GM12874 (cell line): ENCODE measurements around the gene EDA.

Experiments used
- CTCF ChIP-seq: IDR thresholded peaks from 2 replicates; pipeline ENCODE4 v1.5.1; 2011; ENCODE audit warnings: low read depth, mild to moderate bottlenecking, control low read depth, low read length, moderate library complexity; ENCODE audit not compliant: insufficient read depth

Gene EDA

DNA sequence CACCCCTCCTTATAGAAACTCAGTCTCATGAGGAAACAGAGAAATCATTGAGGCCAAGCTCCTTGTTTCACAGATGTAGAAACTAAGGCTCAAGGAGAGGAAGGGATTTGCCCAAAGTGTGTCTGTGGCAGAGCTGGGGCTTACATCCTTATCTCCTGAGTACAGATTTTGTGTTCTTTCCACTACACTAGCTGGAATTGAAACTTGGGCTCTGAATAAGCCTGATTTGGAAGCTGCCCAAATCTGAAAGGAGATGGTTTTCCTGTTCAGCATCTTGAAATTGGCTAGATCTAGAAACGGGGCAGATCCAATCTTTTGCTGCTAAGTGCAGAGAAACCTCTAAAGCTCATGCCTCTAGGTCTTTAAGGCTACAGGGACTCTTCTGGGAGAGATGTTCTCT, 409.6 kb downstream of the EDA start:
- no peak for TF ChIP-seq CTCF

DNA sequence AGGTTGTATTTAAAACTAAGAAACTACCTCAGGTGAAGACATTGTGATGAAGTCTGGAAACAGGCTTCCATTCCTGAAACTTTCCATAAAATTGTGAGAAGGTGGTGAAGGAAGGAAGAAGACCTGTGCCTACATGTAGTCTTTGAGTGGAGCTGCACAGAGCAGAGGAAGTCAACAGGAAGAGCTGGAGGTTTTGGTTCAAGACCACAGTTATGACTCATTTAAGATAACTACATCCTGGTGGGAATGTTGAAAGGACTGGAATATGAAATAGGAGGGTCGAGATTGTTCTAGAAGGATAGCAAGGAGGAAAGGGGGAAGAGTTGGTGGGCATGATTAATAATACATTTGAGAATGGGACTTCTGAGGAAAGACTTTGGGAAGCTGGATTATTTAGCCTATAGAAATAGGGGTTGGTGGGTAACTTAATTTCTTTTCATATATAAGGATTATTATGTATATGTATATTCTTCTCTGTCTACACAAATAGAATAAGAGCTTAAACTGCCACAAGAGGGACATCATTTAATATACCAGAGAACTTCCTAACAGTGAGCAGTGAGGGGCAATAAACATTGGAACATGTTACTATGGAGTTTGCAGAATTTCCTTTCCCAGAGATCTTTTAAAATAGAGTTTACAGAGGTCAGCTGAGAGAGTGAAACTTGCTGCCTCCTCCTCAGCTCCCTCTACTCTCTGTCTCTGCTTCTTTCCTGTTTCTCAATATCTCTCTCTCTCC, 410.4 kb downstream of the EDA start:
- TF ChIP-seq CTCF = no peak

DNA sequence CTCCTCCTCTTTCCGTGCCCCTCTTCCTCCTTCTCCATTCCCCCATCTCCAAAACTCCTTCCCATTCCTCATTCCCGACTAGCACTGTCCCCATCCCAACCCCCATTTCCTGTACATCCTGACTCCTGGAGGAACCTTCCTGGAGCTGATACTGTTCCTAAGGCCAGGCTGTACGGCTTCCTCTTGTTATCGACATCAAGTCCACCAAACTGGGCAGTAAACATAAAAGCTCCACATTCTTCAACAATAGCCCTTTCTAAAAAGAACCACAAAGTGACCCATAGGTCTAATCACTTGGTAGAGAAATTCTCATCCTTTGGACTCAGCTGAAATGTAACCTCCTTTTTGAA, 410.9 kb downstream of the EDA start:
- TF ChIP-seq CTCF = no peak

GRCh38 chrX:70029863-70030262, 413.9 kb downstream of the EDA start:
- TF ChIP-seq CTCF = no peak

DNA sequence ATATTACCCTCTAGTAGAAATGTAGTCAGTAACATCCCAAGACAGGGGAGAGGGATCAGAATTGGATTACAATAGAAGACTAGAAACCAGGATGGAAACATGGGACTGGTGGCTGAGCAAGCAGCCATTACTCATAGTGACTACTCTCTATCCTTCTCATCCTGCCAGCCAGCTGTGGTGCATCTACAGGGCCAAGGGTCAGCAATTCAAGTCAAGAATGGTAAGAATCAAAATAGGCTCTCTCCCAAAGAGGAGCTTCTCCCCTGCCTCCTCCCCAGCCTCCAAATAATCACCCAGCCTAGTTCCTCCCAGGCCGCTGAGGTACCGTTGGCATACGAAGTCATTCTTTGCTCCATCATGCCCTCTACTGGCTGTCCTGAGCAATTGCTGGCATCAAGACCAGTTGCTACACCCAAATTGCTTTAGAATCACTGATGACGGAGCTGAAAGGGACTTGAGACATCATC, 414.4 kb downstream of the EDA start:
- peak; percentile 74 for TF ChIP-seq CTCF

DNA sequence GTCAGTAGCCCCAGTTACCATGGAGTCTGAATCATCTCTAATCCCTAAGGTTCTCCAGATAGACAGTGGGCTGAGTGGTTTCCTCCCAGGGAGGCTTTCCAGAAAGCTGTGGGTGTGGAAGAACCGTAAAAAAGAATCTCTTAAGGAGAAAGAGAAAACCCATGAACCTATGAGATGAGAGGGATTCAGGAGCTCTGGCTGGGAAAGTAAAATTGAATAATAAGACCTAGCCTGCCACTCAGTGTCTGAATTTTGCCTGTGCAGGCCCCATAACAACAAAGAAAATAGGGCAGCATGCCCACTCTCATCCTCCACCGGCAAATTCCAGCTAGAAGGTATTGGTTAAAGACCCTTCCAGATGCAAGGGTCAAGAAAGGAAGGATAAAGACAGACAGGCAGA, 416.9 kb downstream of the EDA start:
- TF ChIP-seq CTCF = no peak

- TF ChIP-seq CTCF = peak; percentile 52
These were observed 417.6 kb downstream of the EDA start for GRCh38 chrX:70033348-70034051.
